OCI-LY7 (cell line): Measurements from ENCODE around the gene MACROD1. TPM values are rescaled to one million over a fixed set of nuclear protein-coding genes. Genes with fewer than 3 reads are reported as not detected.
A peak's percentile ranks its signal among the peaks of the same experiment; 100 is the strongest.

Experiments
- BruUV-seq: library from RNA; stranded (reverse); fragments of 400-500 nt; replicated peaks from 2 replicates; lab custom pipeline; 2021; lab: Mats Ljungman, UMichigan
- CTCF ChIA-PET: fragments of 300-600 bp; sonication (Branson Sonifier 250); formaldehyde crosslinking; loops from one replicate; lab custom pipeline; 2022; ENCODE audit warnings: antibody characterized with exemption; ENCODE audit not compliant: unreplicated experiment; lab: Charles Lee
- POLR2A ChIA-PET: fragments of 300-600 bp; sonication (Branson Sonifier 250); formaldehyde crosslinking; loops from one replicate; lab custom pipeline; 2022; ENCODE audit warnings: antibody characterized with exemption; lab: Charles Lee
- DNase-seq: peaks from one replicate; pipeline ENCODE4 v3.0.0-alpha.2; 2015; ENCODE audit warnings: low spot score
- H2AFZ ChIP-seq: fragments of 200-600 bp; sonication (generic), shearing (Covaris generic); 2 replicates; pipeline ENCODE4 v1.6.1; 2014; ENCODE audit warnings: mild to moderate bottlenecking, antibody characterized with exemption, low read length, moderate library complexity
- H3K27ac ChIP-seq: fragments of 200-600 bp; sonication (generic); 2 replicates; pipeline ENCODE4 v1.5.1; 2014; ENCODE audit warnings: mixed run types, low read depth, mild to moderate bottlenecking, moderate library complexity, low read length, inconsistent platforms; ENCODE audit not compliant: poor library complexity, severe bottlenecking
- H3K36me3 ChIP-seq: fragments of 200-600 bp; sonication (generic); 2 replicates; pipeline ENCODE4 v1.6.1; 2014; ENCODE audit warnings: mild to moderate bottlenecking, antibody characterized with exemption, low read length, moderate library complexity, mixed read lengths; ENCODE audit not compliant: insufficient read depth
- H3K4me1 ChIP-seq: fragments of 200-600 bp; sonication (generic); 2 replicates; pipeline ENCODE4 v1.5.1; 2014; ENCODE audit warnings: mild to moderate bottlenecking, low read length; ENCODE audit not compliant: insufficient read depth, poor library complexity, severe bottlenecking
- H3K4me2 ChIP-seq: fragments of 200-600 bp; sonication (generic); 2 replicates; pipeline ENCODE4 v1.6.1; 2014; ENCODE audit warnings: mild to moderate bottlenecking, low read length
- H3K4me3 ChIP-seq: fragments of 200-600 bp; sonication (generic); 2 replicates; pipeline ENCODE4 v1.5.1; 2014; ENCODE audit warnings: mild to moderate bottlenecking, low read depth, low read length; ENCODE audit not compliant: poor library complexity, severe bottlenecking
- H3K79me2 ChIP-seq: fragments of 200-600 bp; sonication (generic); 2 replicates; pipeline ENCODE4 v1.6.1; 2016; ENCODE audit warnings: low read depth, mild to moderate bottlenecking, low read length, moderate library complexity, mixed read lengths; ENCODE audit not compliant: insufficient read depth
- H3K9me2 ChIP-seq: fragments of 200-600 bp; sonication (generic); 2 replicates; pipeline ENCODE4 v1.6.1; 2016; ENCODE audit warnings: mild to moderate bottlenecking, low read length, mixed read lengths; ENCODE audit not compliant: insufficient read depth
- H3K9me3 ChIP-seq: fragments of 200-600 bp; sonication (generic); 2 replicates; pipeline ENCODE4 v1.6.1; 2014; ENCODE audit warnings: mild to moderate bottlenecking, mixed run types, low read length, mixed read lengths
- H4K20me1 ChIP-seq: fragments of 200-600 bp; sonication (generic); 2 replicates; pipeline ENCODE4 v1.6.1; 2014; ENCODE audit warnings: mild to moderate bottlenecking, antibody characterized with exemption, low read length, moderate library complexity, mixed read lengths; ENCODE audit not compliant: insufficient read depth
- EZH2phosphoT487 ChIP-seq: fragments of 200-600 bp; sonication (generic); IDR thresholded peaks from 2 replicates; pipeline ENCODE4 v1.6.1; 2018; ENCODE audit warnings: low read depth, borderline replicate concordance, mild to moderate bottlenecking, mixed run types, antibody characterized with exemption, low read length, moderate library complexity, mixed read lengths
- intact Hi-C: fragments of 100-400 bp; cut with micrococcal nuclease; formaldehyde crosslinking; loops from one replicate; pipeline ENCODE4 v1.10.0; 2022; ENCODE audit not compliant: unreplicated experiment
- total RNA-seq, 2 experiments: library from RNA; depleted of rRNA in 1 of 2; stranded (reverse); fragments of >200 nt in 1 of 2; shearing (Covaris generic) in 1 of 2; gene quantifications; 2 replicates each; pipeline ENCODE4 v1.2.3, GENCODE V29; 2014 to 2022
- TF ChIP-seq, protein P1 (sequence below): fragments of 200-600 bp; sonication (generic); conservative IDR thresholded peaks from 2 replicates; pipeline ENCODE4 v1.5.1; 2014; ENCODE audit warnings: mild to moderate bottlenecking, antibody characterized with exemption, low read length, moderate library complexity, mixed read lengths

The MACROD1 gene
- total RNA-seq, 2 experiments from 2014 or later = 14.7 to 25.4 TPM

DNA sequence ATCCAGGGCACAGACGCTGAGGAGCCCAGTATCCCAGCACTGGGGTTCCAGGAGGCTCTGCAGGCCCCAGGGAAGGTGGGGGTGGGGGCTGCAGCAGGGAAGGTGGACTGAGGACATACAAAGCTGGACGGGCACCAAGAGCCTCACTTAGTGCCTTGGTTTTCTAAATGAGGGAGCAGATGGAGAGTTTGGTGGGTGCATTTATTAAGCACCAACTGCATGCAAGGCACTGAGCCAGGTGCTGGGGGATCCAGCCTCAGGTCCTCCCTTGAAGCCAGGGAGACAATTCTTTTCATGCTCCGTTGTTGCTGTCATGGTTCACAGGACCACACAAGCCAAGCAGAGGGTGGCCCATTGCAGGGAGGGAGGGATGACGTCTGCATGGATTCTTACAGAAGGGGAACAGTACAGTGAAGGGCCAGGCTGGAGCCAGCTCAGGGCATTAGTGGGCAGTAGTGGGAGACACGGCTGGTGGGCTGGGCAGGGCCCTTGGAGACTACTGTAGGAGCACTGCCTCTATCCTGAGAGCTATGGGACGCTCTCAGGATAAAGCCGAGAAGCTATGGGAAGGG lies 65.0 kb downstream of the MACROD1 start:
- TF ChIP-seq EZH2phosphoT487 = no peak
- peak overlapping the region; percentile 47 for H3K4me2 ChIP-seq
- no TSS peak for BruUV-seq

DNA sequence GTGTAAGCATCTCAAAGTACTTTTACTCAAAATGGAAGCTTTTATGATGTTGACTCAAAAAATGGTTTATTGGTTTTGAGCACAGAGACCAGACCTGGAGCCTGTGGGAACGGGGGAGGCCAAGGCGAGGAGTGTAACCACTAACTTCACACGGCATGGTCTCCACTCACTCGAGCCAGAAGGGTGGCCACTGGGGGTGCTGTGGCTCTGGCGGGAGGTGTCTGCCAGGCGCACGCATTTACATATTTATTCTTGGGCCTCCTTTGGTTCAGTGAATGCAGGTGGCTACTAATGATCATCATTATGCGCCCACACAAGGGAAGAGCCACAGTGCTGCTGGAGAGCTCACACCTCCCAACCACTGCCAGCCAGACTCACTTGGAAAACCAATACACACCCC lies 65.6 kb downstream of the MACROD1 start:
- Histone ChIP-seq H3K27ac (no peak overlapping the region), H3K4me2 (peak overlapping the region; percentile 47), H3K4me1 (peaks cover 14% of the 10 kb centered on the region), H3K9me2 (no peaks in the 10 kb centered on the region), H2AFZ (peak overlapping the region; percentile 61), H3K4me3 (no peak overlapping the region), H3K9me3 (no peaks in the 10 kb centered on the region), H4K20me1 (no peaks in the 10 kb centered on the region), H3K79me2 (no peaks in the 10 kb centered on the region), H3K36me3 (no peaks in the 10 kb centered on the region)
- ChIA-PET POLR2A (no interaction called here), CTCF (interaction anchor here (1.1 kb wide), 1 partner anchor 38 kb away, joined by 3 read pairs; no protein-coding TSS in a partner anchor)
- DNase-seq = peak; percentile 84
- no peak for TF ChIP-seq EZH2phosphoT487
- TF ChIP-seq, protein P1, sequence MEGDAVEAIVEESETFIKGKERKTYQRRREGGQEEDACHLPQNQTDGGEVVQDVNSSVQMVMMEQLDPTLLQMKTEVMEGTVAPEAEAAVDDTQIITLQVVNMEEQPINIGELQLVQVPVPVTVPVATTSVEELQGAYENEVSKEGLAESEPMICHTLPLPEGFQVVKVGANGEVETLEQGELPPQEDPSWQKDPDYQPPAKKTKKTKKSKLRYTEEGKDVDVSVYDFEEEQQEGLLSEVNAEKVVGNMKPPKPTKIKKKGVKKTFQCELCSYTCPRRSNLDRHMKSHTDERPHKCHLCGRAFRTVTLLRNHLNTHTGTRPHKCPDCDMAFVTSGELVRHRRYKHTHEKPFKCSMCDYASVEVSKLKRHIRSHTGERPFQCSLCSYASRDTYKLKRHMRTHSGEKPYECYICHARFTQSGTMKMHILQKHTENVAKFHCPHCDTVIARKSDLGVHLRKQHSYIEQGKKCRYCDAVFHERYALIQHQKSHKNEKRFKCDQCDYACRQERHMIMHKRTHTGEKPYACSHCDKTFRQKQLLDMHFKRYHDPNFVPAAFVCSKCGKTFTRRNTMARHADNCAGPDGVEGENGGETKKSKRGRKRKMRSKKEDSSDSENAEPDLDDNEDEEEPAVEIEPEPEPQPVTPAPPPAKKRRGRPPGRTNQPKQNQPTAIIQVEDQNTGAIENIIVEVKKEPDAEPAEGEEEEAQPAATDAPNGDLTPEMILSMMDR = peak; percentile 89
- BruUV-seq = no TSS peak
- intact Hi-C loops = loop anchor here (5.0 kb wide), 1 partner anchor 47 kb away; no protein-coding TSS in a partner anchor

More for the DNA sequence above, 65.0 kb downstream of the MACROD1 start:
- Histone ChIP-seq H3K27ac (no peak overlapping the region), H3K79me2 (no peaks in the 10 kb centered on the region), H3K9me3 (no peaks in the 10 kb centered on the region), H3K36me3 (no peaks in the 10 kb centered on the region), H4K20me1 (no peaks in the 10 kb centered on the region), H2AFZ (peak overlapping the region; percentile 61), H3K4me3 (no peak overlapping the region), H3K9me2 (no peaks in the 10 kb centered on the region), H3K4me1 (peaks cover 14% of the 10 kb centered on the region)
- intact Hi-C loops = loop anchor here (5.0 kb wide), 1 partner anchor 46 kb away; no protein-coding TSS in a partner anchor
- POLR2A ChIA-PET = interaction anchor here (0.6 kb wide), 1 partner anchor 325 kb away, joined by 3 read pairs; no protein-coding TSS in a partner anchor
- CTCF ChIA-PET = interaction anchor here (1.1 kb wide), 1 partner anchor 37 kb away, joined by 3 read pairs; no protein-coding TSS in a partner anchor
- DNase-seq = no peak

DNA sequence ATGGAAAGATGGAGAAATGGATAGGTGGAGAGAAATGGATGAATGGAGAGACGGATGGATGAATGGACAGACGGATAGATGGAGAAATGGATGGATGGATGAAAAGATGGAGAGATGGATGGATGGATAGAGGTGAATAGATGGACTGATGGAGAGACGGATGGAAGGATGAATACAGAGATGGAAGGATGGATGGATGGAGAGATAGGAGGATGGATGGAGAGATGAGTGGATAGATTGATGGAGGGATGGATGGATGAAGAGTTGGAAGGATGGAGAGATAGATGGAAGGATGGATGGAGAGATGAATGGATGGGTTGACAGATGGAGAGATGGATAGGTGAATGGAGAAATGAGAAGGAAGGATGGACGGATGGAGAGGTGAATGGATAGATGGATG lies 66.5 kb downstream of the MACROD1 start:
- intact Hi-C loops = no loop called here
- DNase-seq = no peak
- no peaks in the 10 kb centered on the region for H3K79me2 ChIP-seq
- no peak overlapping the region for H3K4me2 ChIP-seq
- no peaks in the 10 kb centered on the region for H3K9me2 ChIP-seq
- H3K4me3 ChIP-seq = no peak overlapping the region
- no peak overlapping the region for H2AFZ ChIP-seq
- no peak overlapping the region for H3K27ac ChIP-seq
- CTCF ChIA-PET = no interaction called here
- no peaks in the 10 kb centered on the region for H4K20me1 ChIP-seq
- TF ChIP-seq, protein P1 = no peak
- no peak for TF ChIP-seq EZH2phosphoT487
- POLR2A ChIA-PET = no interaction called here
- no TSS peak for BruUV-seq
- H3K36me3 ChIP-seq = no peaks in the 10 kb centered on the region
- H3K9me3 ChIP-seq = no peaks in the 10 kb centered on the region
- peaks cover 14% of the 10 kb centered on the region for H3K4me1 ChIP-seq
